SH-SY5Y (cell line): ENCODE data around the gene HNRNPUL2.

Experiments used
- GATA2 ChIP-seq: IDR thresholded peaks from 2 replicates; pipeline ENCODE4 v1.6.1; 2011; ENCODE audit warnings: mild to moderate bottlenecking, low read depth, low read length
- GATA3 ChIP-seq: IDR thresholded peaks from 2 replicates; pipeline ENCODE4 v1.6.1; 2011; ENCODE audit warnings: low read depth, mild to moderate bottlenecking, low read length, moderate library complexity

DNA sequence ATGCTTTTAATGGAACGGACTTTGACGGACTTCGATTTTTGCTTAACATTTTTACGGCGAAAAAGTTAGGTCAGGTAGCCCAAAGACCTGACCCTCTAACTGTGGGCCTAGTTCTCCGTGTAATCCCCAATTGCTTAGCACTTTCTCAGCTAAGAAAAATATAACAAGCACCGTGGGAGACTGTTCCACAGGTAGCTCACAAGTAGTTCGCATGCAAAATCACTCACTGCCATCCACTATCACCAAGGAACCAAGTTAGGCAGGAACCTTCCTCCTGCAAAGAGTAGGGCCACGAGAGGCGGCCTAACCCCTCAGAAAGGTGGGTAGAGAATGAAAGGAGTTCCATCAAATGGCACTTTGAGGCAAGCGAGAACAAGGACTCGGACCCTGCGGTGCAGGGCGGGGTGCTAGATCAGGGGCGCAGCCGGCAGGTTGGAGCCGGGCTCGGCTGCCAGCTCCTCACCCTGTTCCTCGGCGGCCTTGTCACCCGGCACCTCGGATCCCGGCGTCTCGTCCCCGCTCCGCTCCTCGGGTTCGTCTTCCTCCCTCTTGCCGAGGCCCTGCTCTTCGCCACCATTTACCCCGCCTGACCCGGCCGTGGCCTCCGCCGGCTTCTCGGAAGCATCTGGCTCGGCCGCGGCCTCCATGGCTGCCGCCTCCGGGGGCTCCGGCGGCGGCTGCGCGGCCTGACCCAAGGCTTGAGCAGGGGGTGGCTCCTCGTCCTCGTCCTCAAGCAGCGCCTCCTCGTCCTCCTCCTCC lies 922 bp downstream of the HNRNPUL2 start:
- no peak for TF ChIP-seq GATA2
- TF ChIP-seq GATA3, result no peak
